Measurements from ENCODE around the gene SPOP. TPM values are rescaled to one million over a fixed set of nuclear protein-coding genes. Genes with fewer than 3 reads are reported as not detected.

SPOP gene
- total and polyA plus RNA-seq, 2 experiments from 2014 or later = 51.2 to 65.7 TPM

DNA sequence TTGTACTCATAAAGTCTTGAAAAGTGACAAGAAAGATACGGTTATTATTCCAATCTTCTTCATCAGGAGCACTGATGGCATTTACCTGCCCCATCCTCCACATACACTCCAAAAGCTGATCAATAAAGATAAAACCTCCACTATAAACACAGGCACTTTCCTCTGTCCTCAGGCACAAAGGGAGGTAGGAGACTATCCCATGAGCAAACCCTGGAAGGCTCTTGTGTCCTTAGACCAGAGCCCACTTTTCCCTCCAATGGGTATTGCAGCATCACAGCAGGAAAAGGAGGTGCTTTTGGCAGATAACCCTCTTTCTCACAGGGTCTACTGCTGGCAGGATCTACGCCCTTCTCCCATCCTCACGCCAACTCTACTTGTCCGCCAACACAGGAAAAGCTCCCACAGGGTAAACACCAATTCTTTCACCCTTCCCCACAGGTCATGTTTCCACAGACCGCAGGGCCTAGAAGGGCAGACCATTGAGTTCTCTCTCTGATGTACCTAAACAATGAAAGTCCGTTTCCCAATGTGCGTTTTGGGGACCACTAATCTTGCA is 73.5 kb downstream of the SPOP start:
- TF ChIP-seq, protein P1, sequence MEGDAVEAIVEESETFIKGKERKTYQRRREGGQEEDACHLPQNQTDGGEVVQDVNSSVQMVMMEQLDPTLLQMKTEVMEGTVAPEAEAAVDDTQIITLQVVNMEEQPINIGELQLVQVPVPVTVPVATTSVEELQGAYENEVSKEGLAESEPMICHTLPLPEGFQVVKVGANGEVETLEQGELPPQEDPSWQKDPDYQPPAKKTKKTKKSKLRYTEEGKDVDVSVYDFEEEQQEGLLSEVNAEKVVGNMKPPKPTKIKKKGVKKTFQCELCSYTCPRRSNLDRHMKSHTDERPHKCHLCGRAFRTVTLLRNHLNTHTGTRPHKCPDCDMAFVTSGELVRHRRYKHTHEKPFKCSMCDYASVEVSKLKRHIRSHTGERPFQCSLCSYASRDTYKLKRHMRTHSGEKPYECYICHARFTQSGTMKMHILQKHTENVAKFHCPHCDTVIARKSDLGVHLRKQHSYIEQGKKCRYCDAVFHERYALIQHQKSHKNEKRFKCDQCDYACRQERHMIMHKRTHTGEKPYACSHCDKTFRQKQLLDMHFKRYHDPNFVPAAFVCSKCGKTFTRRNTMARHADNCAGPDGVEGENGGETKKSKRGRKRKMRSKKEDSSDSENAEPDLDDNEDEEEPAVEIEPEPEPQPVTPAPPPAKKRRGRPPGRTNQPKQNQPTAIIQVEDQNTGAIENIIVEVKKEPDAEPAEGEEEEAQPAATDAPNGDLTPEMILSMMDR (IDR thresholded peaks at IDR 0.05; ENCODE audit: poor library complexity) = no peak
- TF ChIP-seq EZH2 (IDR thresholded peaks at IDR 0.05; ENCODE audit: borderline replicate concordance) (no peak), EZH2phosphoT487 (IDR thresholded peaks at IDR 0.05; ENCODE audit: low read depth, severe bottlenecking, unreplicated experiment) (no peak)
- Histone ChIP-seq H3K79me2 (no peaks in the 10 kb centered on the region), H3K27me3 (no peaks in the 10 kb centered on the region), H4K20me1 (ENCODE audit: insufficient read depth, poor library complexity, severe bottlenecking) (no peaks in the 10 kb centered on the region), H3K4me1 (ENCODE audit: insufficient read depth) (no peaks in the 10 kb centered on the region), H3K4me3 (no peak overlapping the region), H3K27ac (no peak overlapping the region), H3K9me2 (replicated peaks; ENCODE audit: insufficient read depth) (no peaks in the 10 kb centered on the region), H3K4me2 (no peak overlapping the region), H2AFZ (no peak overlapping the region), H3K36me3 (replicated peaks; ENCODE audit: insufficient read depth, low read depth) (no peaks in the 10 kb centered on the region), H3K9me3 (ENCODE audit: low read depth) (no peaks in the 10 kb centered on the region)
- WGBS (ENCODE audit: low lambda C conversion rate, missing lambda C conversion rate) = 89% methylated on average over 7 of the region's 7 CpGs
- DNase-seq (ENCODE audit: low spot score) = no peak

DNA sequence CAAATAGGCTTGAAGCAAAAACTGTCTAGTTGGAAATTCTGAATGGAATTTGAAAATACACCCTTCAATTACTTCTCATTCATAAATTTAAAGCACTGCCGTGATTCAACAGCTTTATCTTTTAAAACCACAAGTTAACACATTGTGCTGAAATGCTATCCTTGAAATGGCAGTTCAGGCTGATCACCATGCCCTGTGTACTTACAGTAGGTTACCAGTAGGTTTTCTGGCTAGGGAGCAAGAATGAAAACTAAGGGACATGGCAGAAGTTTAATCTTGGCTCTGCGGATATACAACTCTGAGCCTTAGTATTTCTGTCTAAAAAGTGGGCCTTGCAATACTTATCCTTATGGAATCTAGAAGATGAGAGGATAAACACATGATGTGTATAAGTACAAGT is 74.2 kb downstream of the SPOP start:
- 83% methylated on average over 2 of the region's 2 CpGs for WGBS (ENCODE audit: low lambda C conversion rate, missing lambda C conversion rate)
- H3K9me3 ChIP-seq (ENCODE audit: low read depth) = no peaks in the 10 kb centered on the region
- H2AFZ ChIP-seq = no peak overlapping the region
- no peaks in the 10 kb centered on the region for H4K20me1 ChIP-seq (ENCODE audit: insufficient read depth, poor library complexity, severe bottlenecking)
- no peaks in the 10 kb centered on the region for H3K36me3 ChIP-seq (replicated peaks; ENCODE audit: insufficient read depth, low read depth)
- TF ChIP-seq EZH2 (IDR thresholded peaks at IDR 0.05; ENCODE audit: borderline replicate concordance) (no peak), EZH2phosphoT487 (IDR thresholded peaks at IDR 0.05; ENCODE audit: low read depth, severe bottlenecking, unreplicated experiment) (no peak)
- TF ChIP-seq, protein P1 (IDR thresholded peaks at IDR 0.05; ENCODE audit: poor library complexity) = no peak
- no peak overlapping the region for H3K4me3 ChIP-seq
- no peaks in the 10 kb centered on the region for H3K27me3 ChIP-seq
- no peak overlapping the region for H3K4me2 ChIP-seq
- H3K4me1 ChIP-seq (ENCODE audit: insufficient read depth) = no peaks in the 10 kb centered on the region
- H3K27ac ChIP-seq = no peak overlapping the region
- DNase-seq (ENCODE audit: low spot score) = no peak
- H3K79me2 ChIP-seq = no peaks in the 10 kb centered on the region
- H3K9me2 ChIP-seq (replicated peaks; ENCODE audit: insufficient read depth) = no peaks in the 10 kb centered on the region

DNA sequence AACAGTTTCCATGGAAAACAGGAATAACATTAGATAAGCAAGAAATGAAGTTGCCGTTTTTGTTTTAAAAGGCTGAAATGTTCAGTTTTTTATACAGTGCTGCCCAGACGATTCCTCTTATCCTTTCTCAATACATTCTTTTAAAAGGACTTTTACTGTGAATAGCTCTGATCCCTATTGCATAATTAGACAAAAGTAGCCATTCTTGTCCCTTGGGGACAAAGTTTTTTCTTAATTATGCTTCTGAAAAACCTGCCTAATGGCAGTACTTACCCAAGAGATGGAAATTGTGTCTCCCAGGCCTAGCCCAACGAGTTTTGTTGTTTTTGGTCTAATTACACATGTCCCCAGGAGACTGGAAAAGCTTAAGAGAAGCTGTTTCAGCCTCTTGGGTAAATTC is 74.7 kb downstream of the SPOP start:
- H4K20me1 ChIP-seq (ENCODE audit: insufficient read depth, poor library complexity, severe bottlenecking) = no peaks in the 10 kb centered on the region
- WGBS (ENCODE audit: low lambda C conversion rate, missing lambda C conversion rate) = 53% methylated on average over 3 of the region's 3 CpGs
- DNase-seq (ENCODE audit: low spot score) = no peak
- H3K27me3 ChIP-seq = no peaks in the 10 kb centered on the region
- H3K4me3 ChIP-seq = no peak overlapping the region
- H3K79me2 ChIP-seq = no peaks in the 10 kb centered on the region
- no peak overlapping the region for H3K27ac ChIP-seq
- H3K36me3 ChIP-seq (replicated peaks; ENCODE audit: insufficient read depth, low read depth) = no peaks in the 10 kb centered on the region
- no peak overlapping the region for H3K4me2 ChIP-seq
- no peaks in the 10 kb centered on the region for H3K4me1 ChIP-seq (ENCODE audit: insufficient read depth)
- H2AFZ ChIP-seq = no peak overlapping the region
- TF ChIP-seq EZH2 (IDR thresholded peaks at IDR 0.05; ENCODE audit: borderline replicate concordance) (no peak), EZH2phosphoT487 (IDR thresholded peaks at IDR 0.05; ENCODE audit: low read depth, severe bottlenecking, unreplicated experiment) (no peak)
- TF ChIP-seq, protein P1 (IDR thresholded peaks at IDR 0.05; ENCODE audit: poor library complexity) = no peak
- no peaks in the 10 kb centered on the region for H3K9me2 ChIP-seq (replicated peaks; ENCODE audit: insufficient read depth)
- no peaks in the 10 kb centered on the region for H3K9me3 ChIP-seq (ENCODE audit: low read depth)

DNA sequence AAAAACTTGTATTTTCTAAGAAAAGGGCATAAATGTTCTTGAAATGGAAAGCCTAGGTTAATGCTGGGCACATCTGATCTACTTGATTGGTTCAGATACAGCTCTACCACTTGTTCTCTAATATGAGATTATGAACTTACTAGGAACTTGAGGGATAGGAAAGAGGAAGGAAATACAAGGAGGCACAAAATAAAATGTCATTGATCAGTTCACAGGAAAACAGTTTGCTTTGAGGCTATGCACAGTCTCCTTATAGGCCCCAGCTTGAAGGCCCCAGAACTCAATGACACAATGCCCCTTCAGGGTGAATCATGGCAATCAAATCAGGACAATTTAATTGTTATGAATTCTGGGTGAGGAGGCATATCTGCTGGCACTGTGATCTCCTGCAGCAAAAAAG is 75.1 kb downstream of the SPOP start:
- Histone ChIP-seq H2AFZ (no peak overlapping the region), H3K79me2 (no peaks in the 10 kb centered on the region), H3K4me2 (no peak overlapping the region), H3K27me3 (no peaks in the 10 kb centered on the region), H4K20me1 (ENCODE audit: insufficient read depth, poor library complexity, severe bottlenecking) (no peaks in the 10 kb centered on the region), H3K36me3 (replicated peaks; ENCODE audit: insufficient read depth, low read depth) (no peaks in the 10 kb centered on the region), H3K4me1 (ENCODE audit: insufficient read depth) (no peaks in the 10 kb centered on the region), H3K27ac (no peak overlapping the region), H3K9me3 (ENCODE audit: low read depth) (no peaks in the 10 kb centered on the region), H3K9me2 (replicated peaks; ENCODE audit: insufficient read depth) (no peaks in the 10 kb centered on the region), H3K4me3 (no peak overlapping the region)
- TF ChIP-seq EZH2phosphoT487 (IDR thresholded peaks at IDR 0.05; ENCODE audit: low read depth, severe bottlenecking, unreplicated experiment) (no peak), EZH2 (IDR thresholded peaks at IDR 0.05; ENCODE audit: borderline replicate concordance) (no peak)
- TF ChIP-seq, protein P1 (IDR thresholded peaks at IDR 0.05; ENCODE audit: poor library complexity) = no peak
- DNase-seq (ENCODE audit: low spot score) = no peak
